Panc1 (cell line): ENCODE data around the gene DTD1. TPM values are rescaled to one million over a fixed set of nuclear protein-coding genes. Genes with fewer than 3 reads are reported as not detected.

ENCODE experiments used
- ATAC-seq: fragments of 200-7000 bp; cut with Tn5 transposase; 2 replicates; pipeline ENCODE4 v1.9.1; 2020; ENCODE audit warnings: mild to moderate bottlenecking, moderate library complexity
- BruUV-seq: library from RNA; stranded (reverse); fragments of 400-500 nt; replicated peaks from 2 replicates; lab custom pipeline; 2021; lab: Mats Ljungman, UMichigan
- CTCF ChIA-PET: fragments of 300-600 bp; sonication (Branson Sonifier 250); formaldehyde crosslinking; loops from one replicate; lab custom pipeline; 2022; ENCODE audit warnings: antibody characterized with exemption; lab: Charles Lee
- POLR2A ChIA-PET: fragments of 300-600 bp; sonication (Branson Sonifier 250); formaldehyde crosslinking; loops from one replicate; lab custom pipeline; 2022; ENCODE audit warnings: antibody characterized with exemption; lab: Charles Lee
- DNase-seq: peaks from one replicate; pipeline ENCODE4 v3.0.0-alpha.2; 2010; ENCODE audit warnings: low read depth, low spot score
- H3K27ac ChIP-seq: 2 replicates; pipeline ENCODE4 v1.5.1; 2011; ENCODE audit warnings: mild to moderate bottlenecking, low read length, inconsistent platforms
- H3K27me3 ChIP-seq: fragments of 200-500 bp; sonication (Bioruptor generic); 2 replicates; pipeline ENCODE4 v1.6.0; 2014; ENCODE audit warnings: low read length, inconsistent platforms; ENCODE audit not compliant: control insufficient read depth, insufficient read depth
- H3K36me3 ChIP-seq: fragments of 200-500 bp; sonication (Bioruptor generic); 2 replicates; pipeline ENCODE4 v1.5.1; 2014; ENCODE audit warnings: inconsistent platforms, mild to moderate bottlenecking, low read length, moderate library complexity; ENCODE audit not compliant: control insufficient read depth, insufficient read depth
- H3K4me1 ChIP-seq: 2 replicates; pipeline ENCODE4 v1.5.1; 2011; ENCODE audit warnings: inconsistent platforms, mild to moderate bottlenecking, low read length, moderate library complexity; ENCODE audit not compliant: control insufficient read depth, insufficient read depth
- H3K4me3 ChIP-seq, 2 experiments: 2 replicates each; pipeline ENCODE4 v1.5.1; 2011 to 2012; ENCODE audit warnings: low read depth in 2 of 2, low read length in 2 of 2, mild to moderate bottlenecking in 2 of 2, inconsistent platforms in 1 of 2, moderate library complexity in 1 of 2
- H3K9me3 ChIP-seq: fragments of 200-500 bp; sonication (Bioruptor generic); 2 replicates; pipeline ENCODE4 v1.5.1; 2014; ENCODE audit warnings: low read depth, mild to moderate bottlenecking, inconsistent platforms, low read length, moderate library complexity; ENCODE audit not compliant: control insufficient read depth, insufficient read depth
- POLR2AphosphoS5 ChIP-seq: IDR thresholded peaks from 2 replicates; pipeline ENCODE4 v1.6.1; 2012; ENCODE audit warnings: mild to moderate bottlenecking, low read depth, low read length, moderate library complexity
- SIN3A ChIP-seq: IDR thresholded peaks from 2 replicates; pipeline ENCODE4 v1.6.1; 2012; ENCODE audit warnings: low read depth, mild to moderate bottlenecking, low read length, moderate library complexity, borderline replicate concordance; ENCODE audit not compliant: insufficient read depth
- TCF7L2 ChIP-seq: IDR thresholded peaks from 2 replicates; pipeline ENCODE4 v1.6.1; 2011; ENCODE audit warnings: mild to moderate bottlenecking, low read depth, low read length, inconsistent platforms
- in situ Hi-C: cut with HindIII; loops from 2 replicates; pipeline ENCODE4 v1.10.0; 2016; ENCODE audit warnings: low sequenced_read_pairs, low pct_unique_long_range_greater_than_20kb
- intact Hi-C: fragments of 100-400 bp; cut with micrococcal nuclease; formaldehyde crosslinking; loops from one replicate; pipeline ENCODE4 v1.10.0; 2022; ENCODE audit not compliant: unreplicated experiment
- total RNA-seq: library from RNA; stranded (reverse); gene quantifications from one replicate; pipeline ENCODE4 v1.2.1, GENCODE V29; 2021; ENCODE audit not compliant: unreplicated experiment
- TF ChIP-seq, protein P1 (sequence below), 2 experiments: IDR thresholded peaks; 2 replicates each; pipeline ENCODE4 v1.6.1; 2011 to 2012; ENCODE audit warnings: low read depth in 2 of 2, control low read depth in 1 of 2, low read length in 1 of 2, mild to moderate bottlenecking in 1 of 2, moderate library complexity in 1 of 2; ENCODE audit not compliant: insufficient read depth in 1 of 2
- TF ChIP-seq, protein P2 (sequence below): fragments of 450-650 bp; IDR thresholded peaks from 2 replicates; pipeline ENCODE4 v1.5.1; 2017; ENCODE audit warnings: mild to moderate bottlenecking

DTD1 gene
- total RNA-seq, 1 experiment from 2014 or later, result 23.6 TPM

DNA sequence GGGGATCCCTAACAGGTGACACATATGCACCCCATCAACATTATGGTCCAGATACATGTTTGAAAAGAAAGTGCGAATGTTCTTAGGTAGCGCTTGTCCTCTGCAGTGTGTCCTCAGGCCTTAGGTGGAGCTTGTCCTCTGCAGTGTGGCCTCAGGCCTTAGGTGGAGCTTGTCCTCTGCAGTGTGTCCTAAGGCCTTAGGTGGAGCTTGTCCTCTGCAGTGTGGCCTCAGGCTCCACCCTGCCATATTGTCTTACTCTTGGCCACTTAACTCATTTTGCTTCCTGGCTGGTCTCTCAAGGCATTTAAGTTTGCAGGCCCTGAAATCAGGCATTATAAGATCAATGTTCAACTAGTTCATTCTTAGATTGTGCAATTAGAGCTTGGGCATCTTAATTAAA, 151.0 kb downstream of the DTD1 start:
- DNase-seq (no peak), ATAC-seq (no peak)
- in situ Hi-C loops, result no loop called here
- TF ChIP-seq SIN3A (no peak), TCF7L2 (no peak), POLR2AphosphoS5 (no peak)
- TF ChIP-seq, protein P1, sequence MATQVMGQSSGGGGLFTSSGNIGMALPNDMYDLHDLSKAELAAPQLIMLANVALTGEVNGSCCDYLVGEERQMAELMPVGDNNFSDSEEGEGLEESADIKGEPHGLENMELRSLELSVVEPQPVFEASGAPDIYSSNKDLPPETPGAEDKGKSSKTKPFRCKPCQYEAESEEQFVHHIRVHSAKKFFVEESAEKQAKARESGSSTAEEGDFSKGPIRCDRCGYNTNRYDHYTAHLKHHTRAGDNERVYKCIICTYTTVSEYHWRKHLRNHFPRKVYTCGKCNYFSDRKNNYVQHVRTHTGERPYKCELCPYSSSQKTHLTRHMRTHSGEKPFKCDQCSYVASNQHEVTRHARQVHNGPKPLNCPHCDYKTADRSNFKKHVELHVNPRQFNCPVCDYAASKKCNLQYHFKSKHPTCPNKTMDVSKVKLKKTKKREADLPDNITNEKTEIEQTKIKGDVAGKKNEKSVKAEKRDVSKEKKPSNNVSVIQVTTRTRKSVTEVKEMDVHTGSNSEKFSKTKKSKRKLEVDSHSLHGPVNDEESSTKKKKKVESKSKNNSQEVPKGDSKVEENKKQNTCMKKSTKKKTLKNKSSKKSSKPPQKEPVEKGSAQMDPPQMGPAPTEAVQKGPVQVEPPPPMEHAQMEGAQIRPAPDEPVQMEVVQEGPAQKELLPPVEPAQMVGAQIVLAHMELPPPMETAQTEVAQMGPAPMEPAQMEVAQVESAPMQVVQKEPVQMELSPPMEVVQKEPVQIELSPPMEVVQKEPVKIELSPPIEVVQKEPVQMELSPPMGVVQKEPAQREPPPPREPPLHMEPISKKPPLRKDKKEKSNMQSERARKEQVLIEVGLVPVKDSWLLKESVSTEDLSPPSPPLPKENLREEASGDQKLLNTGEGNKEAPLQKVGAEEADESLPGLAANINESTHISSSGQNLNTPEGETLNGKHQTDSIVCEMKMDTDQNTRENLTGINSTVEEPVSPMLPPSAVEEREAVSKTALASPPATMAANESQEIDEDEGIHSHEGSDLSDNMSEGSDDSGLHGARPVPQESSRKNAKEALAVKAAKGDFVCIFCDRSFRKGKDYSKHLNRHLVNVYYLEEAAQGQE (IDR thresholded peaks at IDR 0.05; ENCODE audit: insufficient read depth in 1 of 2, low read depth in 2 of 2, low read length in 1 of 2), result no peak
- TF ChIP-seq, protein P2, sequence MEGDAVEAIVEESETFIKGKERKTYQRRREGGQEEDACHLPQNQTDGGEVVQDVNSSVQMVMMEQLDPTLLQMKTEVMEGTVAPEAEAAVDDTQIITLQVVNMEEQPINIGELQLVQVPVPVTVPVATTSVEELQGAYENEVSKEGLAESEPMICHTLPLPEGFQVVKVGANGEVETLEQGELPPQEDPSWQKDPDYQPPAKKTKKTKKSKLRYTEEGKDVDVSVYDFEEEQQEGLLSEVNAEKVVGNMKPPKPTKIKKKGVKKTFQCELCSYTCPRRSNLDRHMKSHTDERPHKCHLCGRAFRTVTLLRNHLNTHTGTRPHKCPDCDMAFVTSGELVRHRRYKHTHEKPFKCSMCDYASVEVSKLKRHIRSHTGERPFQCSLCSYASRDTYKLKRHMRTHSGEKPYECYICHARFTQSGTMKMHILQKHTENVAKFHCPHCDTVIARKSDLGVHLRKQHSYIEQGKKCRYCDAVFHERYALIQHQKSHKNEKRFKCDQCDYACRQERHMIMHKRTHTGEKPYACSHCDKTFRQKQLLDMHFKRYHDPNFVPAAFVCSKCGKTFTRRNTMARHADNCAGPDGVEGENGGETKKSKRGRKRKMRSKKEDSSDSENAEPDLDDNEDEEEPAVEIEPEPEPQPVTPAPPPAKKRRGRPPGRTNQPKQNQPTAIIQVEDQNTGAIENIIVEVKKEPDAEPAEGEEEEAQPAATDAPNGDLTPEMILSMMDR, result no peak
- Histone ChIP-seq H3K4me1 (no peaks in the 10 kb centered on the region), H3K27me3 (no peaks in the 10 kb centered on the region), H3K4me3 (no peak overlapping the region), H3K27ac (no peak overlapping the region), H3K9me3 (no peaks in the 10 kb centered on the region), H3K36me3 (no peaks in the 10 kb centered on the region)
- CTCF ChIA-PET, result no interaction called here
- no TSS peak for BruUV-seq
- intact Hi-C loops, result no loop called here
- POLR2A ChIA-PET, result interaction anchor here (0.5 kb wide), 1 partner anchor 1464 kb away, joined by 13 read pairs; no protein-coding TSS in a partner anchor

DNA sequence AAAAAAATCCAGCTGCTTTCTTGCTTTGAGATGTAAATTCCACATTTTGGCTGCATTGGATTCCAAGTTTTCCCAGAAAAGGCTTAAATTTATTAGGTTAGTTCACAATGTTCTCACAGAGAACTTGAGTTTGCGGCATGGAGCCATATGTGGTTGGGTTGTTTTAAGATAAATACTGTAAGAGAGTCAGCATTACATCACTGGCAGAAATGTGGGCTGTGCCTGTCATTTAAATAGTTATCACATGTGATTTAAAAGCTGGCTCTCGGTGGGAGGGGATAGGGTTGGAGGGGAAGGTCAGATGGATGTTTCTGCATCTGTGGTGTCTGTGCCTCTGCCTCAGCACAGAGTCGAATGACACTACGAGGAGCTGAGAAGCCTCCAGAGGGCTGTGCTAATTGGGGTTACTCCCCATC, 151.9 kb downstream of the DTD1 start:
- H3K4me1 ChIP-seq, result no peaks in the 10 kb centered on the region
- DNase-seq (no peak), ATAC-seq (no peak)
- H3K36me3 ChIP-seq, result no peaks in the 10 kb centered on the region
- no peaks in the 10 kb centered on the region for H3K9me3 ChIP-seq
- H3K27me3 ChIP-seq, result no peaks in the 10 kb centered on the region
- TF ChIP-seq SIN3A, result no peak
- TF ChIP-seq TCF7L2, result no peak
- no peak for TF ChIP-seq POLR2AphosphoS5
- TF ChIP-seq, protein P2, result no peak
- H3K27ac ChIP-seq, result no peak overlapping the region
- CTCF ChIA-PET, result no interaction called here
- no TSS peak for BruUV-seq
- in situ Hi-C loops, result no loop called here
- POLR2A ChIA-PET, result no interaction called here
- intact Hi-C loops, result no loop called here
- no peak overlapping the region for H3K4me3 ChIP-seq
